MG63 (cell line): ENCODE data around the gene GZMA. TPM values are rescaled to one million over a fixed set of nuclear protein-coding genes. Genes with fewer than 3 reads are reported as not detected.
"Not testable (repeated sequence)": the region's sequence is repeated elsewhere in the genome, so short reads cannot be mapped to it uniquely, and the experiment has no call there.

ENCODE experiments used
- DNase-seq: peaks from one replicate; pipeline ENCODE4 v3.0.0-alpha.2; 2020
- H3K27me3 ChIP-seq: fragments of 250-450 bp; sonication (Bioruptor Pico); 2 replicates; pipeline ENCODE4 v1.5.1; 2020; ENCODE audit warnings: mild to moderate bottlenecking, moderate library complexity
- H3K36me3 ChIP-seq: fragments of 250-450 bp; sonication (Bioruptor Pico); 2 replicates; pipeline ENCODE4 v1.5.1; 2020; ENCODE audit warnings: mild to moderate bottlenecking, moderate library complexity
- H3K4me3 ChIP-seq: fragments of 250-450 bp; sonication (Bioruptor Pico); 2 replicates; pipeline ENCODE4 v1.5.1; 2020; ENCODE audit warnings: mild to moderate bottlenecking, moderate library complexity
- H3K9me3 ChIP-seq: fragments of 250-450 bp; sonication (Bioruptor Pico); 2 replicates; pipeline ENCODE4 v1.5.1; 2020; ENCODE audit warnings: mild to moderate bottlenecking, moderate library complexity
- total RNA-seq: library from RNA; depleted of rRNA; stranded (reverse); fragments of >200 nt; shearing (Covaris generic); gene quantifications from 2 replicates; pipeline ENCODE4 v1.2.3, GENCODE V29; 2014; ENCODE audit warnings: low replicate concordance; rRNA removed

Gene GZMA
- not detected in 2 replicates for total RNA-seq

DNA sequence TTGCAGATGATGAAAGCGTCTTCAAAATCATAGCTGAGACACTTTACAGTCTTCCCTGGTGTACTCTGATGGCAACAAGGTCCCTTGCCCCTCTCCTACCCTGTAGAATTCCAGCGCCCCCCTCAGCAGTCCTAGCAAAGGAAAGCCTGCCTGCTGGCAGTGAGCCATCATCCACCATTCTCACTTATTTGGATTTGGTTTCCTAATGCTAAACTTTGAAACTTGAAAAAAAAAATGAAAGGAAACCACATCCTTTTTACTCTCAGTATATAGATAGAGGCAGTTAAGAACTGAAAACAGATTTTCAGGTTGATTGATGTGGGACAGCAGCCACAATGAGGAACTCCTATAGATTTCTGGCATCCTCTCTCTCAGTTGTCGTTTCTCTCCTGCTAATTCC, at the start of gene GZMA:
GZMA (plus strand) TSS at position 299 of the 400 bp plus-strand sequence; CDS start at position 336, 37 bp downstream.
- Histone ChIP-seq H3K9me3 (no peaks in the 10 kb centered on the region), H3K4me3 (no peak within 1 kb of the TSS), H3K36me3 (no peaks in the 10 kb centered on the region), H3K27me3 (no peaks in the 10 kb centered on the region)
- no peak for DNase-seq

DNA sequence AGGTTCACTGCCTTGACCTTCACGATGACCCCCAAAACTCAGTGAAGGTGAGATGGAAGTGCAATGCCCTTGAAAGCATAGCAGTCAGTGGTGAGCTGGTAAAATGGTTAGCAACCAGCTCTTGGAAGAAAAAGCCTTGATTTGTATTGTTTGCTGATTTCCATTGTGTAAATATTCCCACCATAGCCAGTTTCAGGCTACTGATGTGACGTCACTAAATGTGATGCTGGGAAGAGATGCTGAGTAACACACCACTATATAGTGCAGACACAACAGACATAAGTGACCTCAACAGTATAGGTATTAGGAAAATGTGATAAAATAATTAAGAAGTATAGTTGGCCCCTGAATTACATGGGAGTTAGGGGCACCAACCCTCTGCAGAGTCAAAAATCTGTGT, 47.3 kb upstream of the GZMA start:
- 0 out of 2 replicates have a peak, but pooled peaks cover 4% of the 10 kb centered on the region for H3K9me3 ChIP-seq
- H3K4me3 ChIP-seq = no peak overlapping the region
- no peak for DNase-seq
- no peaks in the 10 kb centered on the region for H3K27me3 ChIP-seq
- H3K36me3 ChIP-seq = no peaks in the 10 kb centered on the region

- DNase-seq = no peak
- H3K36me3 ChIP-seq = no peaks in the 10 kb centered on the region
Observed at GRCh38 chr5:55062039-55062779, 40.2 kb upstream of the GZMA start.

DNA sequence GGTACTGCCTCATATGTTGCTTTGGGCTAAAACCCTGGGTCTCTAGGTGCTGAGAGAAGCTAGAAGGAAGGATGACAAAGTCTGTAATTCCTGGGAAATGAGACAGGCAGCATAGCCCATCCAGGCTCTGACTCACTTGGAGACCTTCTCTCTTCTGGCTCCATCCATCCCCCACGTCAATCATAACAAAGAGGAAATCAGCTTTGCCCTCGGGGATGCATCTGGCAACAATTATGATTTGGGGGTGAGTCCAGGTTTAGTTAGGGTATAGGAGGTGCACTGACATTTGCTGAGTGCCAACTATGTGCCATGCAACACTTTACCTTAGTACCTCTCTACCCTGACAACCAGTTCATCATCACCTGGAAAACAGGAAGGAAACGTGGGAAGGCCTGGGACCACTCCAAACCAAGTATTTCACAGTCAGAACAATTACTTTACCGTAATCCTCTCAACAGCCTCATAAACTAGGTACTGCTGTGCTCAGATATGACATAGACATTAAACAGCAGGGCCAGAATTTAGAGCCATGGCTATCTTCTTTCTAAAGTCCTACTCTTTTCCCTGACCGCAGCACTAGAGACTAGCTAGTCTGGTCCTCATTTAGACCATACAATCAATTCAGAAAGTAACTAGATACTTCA, 39.1 kb upstream of the GZMA start:
- H3K36me3 ChIP-seq = no peaks in the 10 kb centered on the region
- peak; percentile 62 for DNase-seq
- no peak overlapping the region for H3K4me3 ChIP-seq
- no peaks in the 10 kb centered on the region for H3K9me3 ChIP-seq
- H3K27me3 ChIP-seq = no peaks in the 10 kb centered on the region

More at GRCh38 chr5:55062039-55062779, 40.2 kb upstream of the GZMA start:
- Histone ChIP-seq H3K9me3 (no peaks in the 10 kb centered on the region), H3K27me3 (no peaks in the 10 kb centered on the region), H3K4me3 (no peak overlapping the region)

DNA sequence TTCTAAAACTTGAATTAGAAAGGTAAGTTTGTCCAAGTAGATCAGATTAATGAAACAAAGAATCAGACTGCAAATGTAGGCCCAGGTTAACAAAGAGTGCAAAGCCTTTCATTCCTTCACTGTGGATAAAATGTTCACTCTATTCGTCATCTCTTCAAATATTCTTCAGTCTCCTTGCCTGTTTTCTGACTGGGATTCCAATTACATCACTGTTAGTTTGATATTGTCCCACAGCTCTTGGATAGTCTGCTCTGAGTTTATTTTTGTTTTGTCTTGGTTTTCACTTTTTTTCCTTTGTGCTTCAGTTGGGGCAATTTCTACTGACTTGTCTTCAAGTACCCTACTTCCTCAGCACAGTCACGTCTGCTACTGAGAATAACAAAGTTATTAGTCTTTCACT, 38.5 kb upstream of the GZMA start:
- Histone ChIP-seq H3K4me3 (no peak overlapping the region), H3K9me3 (no peaks in the 10 kb centered on the region)

GRCh38 chr5:55064523-55064922, 37.9 kb upstream of the GZMA start:
- Histone ChIP-seq H3K4me3 (no peak overlapping the region), H3K27me3 (no peaks in the 10 kb centered on the region), H3K36me3 (no peaks in the 10 kb centered on the region), H3K9me3 (no peaks in the 10 kb centered on the region)
- no peak for DNase-seq

More for the DNA sequence above, 38.5 kb upstream of the GZMA start:
- Histone ChIP-seq H3K36me3 (no peaks in the 10 kb centered on the region), H3K27me3 (no peaks in the 10 kb centered on the region)
- no peak for DNase-seq

- Histone ChIP-seq H3K36me3 (no peaks in the 10 kb centered on the region), H3K9me3 (no peaks in the 10 kb centered on the region), H3K4me3 (no peak overlapping the region), H3K27me3 (no peaks in the 10 kb centered on the region)
- no peak for DNase-seq
Observed at GRCh38 chr5:55066277-55066676, 36.2 kb upstream of the GZMA start.

- H3K4me3 ChIP-seq = no peak overlapping the region
- no peak for DNase-seq
- H3K27me3 ChIP-seq = no peaks in the 10 kb centered on the region; the same call in 1 of the 2 replicates
- no peaks in the 10 kb centered on the region for H3K36me3 ChIP-seq
- no peaks in the 10 kb centered on the region for H3K9me3 ChIP-seq
Observed at GRCh38 chr5:55070968-55071367, 31.5 kb upstream of the GZMA start.

- Histone ChIP-seq H3K4me3 (no peak overlapping the region), H3K36me3 (no peaks in the 10 kb centered on the region), H3K9me3 (no peaks in the 10 kb centered on the region), H3K27me3 (no peaks in the 10 kb centered on the region; the same call in 1 of the 2 replicates)
- no peak for DNase-seq
Observed at GRCh38 chr5:55071413-55071812, 31.0 kb upstream of the GZMA start.

- Histone ChIP-seq H3K4me3 (no peak overlapping the region), H3K27me3 (no peaks in the 10 kb centered on the region; the same call in 1 of the 2 replicates), H3K36me3 (no peaks in the 10 kb centered on the region), H3K9me3 (no peaks in the 10 kb centered on the region)
- DNase-seq = no peak
Observed at GRCh38 chr5:55072666-55073065, 29.8 kb upstream of the GZMA start.

GRCh38 chr5:55073211-55073610, 29.2 kb upstream of the GZMA start:
- Histone ChIP-seq H3K9me3 (no peaks in the 10 kb centered on the region), H3K27me3 (no peaks in the 10 kb centered on the region; the same call in 1 of the 2 replicates), H3K4me3 (no peak overlapping the region), H3K36me3 (no peaks in the 10 kb centered on the region)
- DNase-seq = no peak

- DNase-seq = no peak
- H3K9me3 ChIP-seq = no peaks in the 10 kb centered on the region
- no peaks in the 10 kb centered on the region for H3K27me3 ChIP-seq
- no peak overlapping the region for H3K4me3 ChIP-seq
- no peaks in the 10 kb centered on the region for H3K36me3 ChIP-seq
Observed at GRCh38 chr5:55081541-55081940, 20.9 kb upstream of the GZMA start.

- H3K27me3 ChIP-seq, H3K36me3 ChIP-seq, H3K9me3 ChIP-seq, DNase-seq, H3K4me3 ChIP-seq: not testable (repeated sequence)
Observed at GRCh38 chr5:55089301-55089700, 13.1 kb upstream of the GZMA start.

- not testable (repeated sequence) for H3K4me3 ChIP-seq, H3K36me3 ChIP-seq, H3K27me3 ChIP-seq, DNase-seq, H3K9me3 ChIP-seq
Observed at GRCh38 chr5:55091011-55091410, 11.4 kb upstream of the GZMA start.

- no peak overlapping the region for H3K4me3 ChIP-seq
- no peaks in the 10 kb centered on the region for H3K9me3 ChIP-seq
- DNase-seq = no peak
- H3K27me3 ChIP-seq = no peaks in the 10 kb centered on the region
- no peaks in the 10 kb centered on the region for H3K36me3 ChIP-seq
Observed at GRCh38 chr5:55096182-55096581, 6.3 kb upstream of the GZMA start.

DNA sequence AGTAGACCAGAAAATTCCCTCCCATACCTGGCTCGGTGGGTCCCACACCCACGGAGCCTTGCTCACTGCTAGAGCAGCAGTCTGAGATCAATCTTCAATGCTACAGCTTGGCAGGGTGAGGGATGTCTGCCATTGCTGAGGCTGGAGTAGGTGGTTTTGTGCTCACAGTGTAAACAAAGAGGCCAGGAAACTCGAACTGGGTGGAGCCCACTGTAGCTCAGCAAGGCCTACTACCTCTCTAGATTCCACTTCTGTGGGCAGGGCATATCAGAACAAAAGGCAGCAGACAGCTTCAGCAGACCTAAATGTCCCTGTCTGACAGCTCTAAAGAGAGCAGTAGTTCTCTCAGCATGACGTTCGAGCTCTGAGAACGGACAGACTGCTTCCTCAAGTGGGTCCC, 5.6 kb upstream of the GZMA start:
- H3K4me3 ChIP-seq = no peak overlapping the region
- no peak for DNase-seq
- H3K9me3 ChIP-seq = no peaks in the 10 kb centered on the region

DNA sequence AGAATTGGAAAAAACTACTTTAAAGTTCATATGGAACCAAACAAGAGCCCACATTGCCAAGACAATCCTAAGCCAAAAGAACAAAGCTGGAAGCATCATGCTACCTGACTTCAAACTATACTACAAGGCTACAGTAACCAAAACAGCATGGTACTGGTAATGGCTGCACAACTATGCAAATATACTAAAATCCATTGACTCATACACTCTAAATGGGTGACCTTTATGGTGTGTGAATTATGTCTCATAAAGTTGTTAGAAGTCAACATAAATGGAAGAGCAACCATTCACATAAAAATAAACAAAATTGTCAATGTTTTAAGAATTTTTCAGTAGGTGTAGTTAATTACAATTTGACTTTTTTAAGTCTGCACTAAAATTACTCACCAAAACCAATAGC, 1.3 kb upstream of the GZMA start:
- not testable (repeated sequence) for H3K9me3 ChIP-seq, DNase-seq, H3K36me3 ChIP-seq, H3K27me3 ChIP-seq, H3K4me3 ChIP-seq

More for the DNA sequence above, 5.6 kb upstream of the GZMA start:
- H3K27me3 ChIP-seq = no peaks in the 10 kb centered on the region
- no peaks in the 10 kb centered on the region for H3K36me3 ChIP-seq
